Gastroesophageal sphincter (tissue), 3 donors: ENCODE measurements around the gene NDE1.

Experiments used
- CTCF ChIP-seq, 4 experiments: fragments of 200-600 bp in 2 of 4; fragments of 450-650 bp in 2 of 4; sonication (generic) in 1 of 4; IDR thresholded peaks; one replicate each; pipeline ENCODE4 v1.5.1; 2017 to 2019; ENCODE audit warnings: antibody characterized with exemption in 4 of 4, mild to moderate bottlenecking in 2 of 4, moderate library complexity in 2 of 4
- EP300 ChIP-seq: sonication (generic); formaldehyde crosslinking; IDR thresholded peaks from one replicate; pipeline ENCODE4 v1.6.1; 2017; ENCODE audit warnings: antibody characterized with exemption, mild to moderate bottlenecking
- POLR2A ChIP-seq, 2 donors: fragments of 450-650 bp; IDR thresholded peaks; one replicate each; pipeline ENCODE4 v1.6.1; 2017; ENCODE audit warnings: antibody characterized with exemption in 2 of 2, mild to moderate bottlenecking in 2 of 2, moderate library complexity in 1 of 2
- POLR2AphosphoS5 ChIP-seq: sonication (generic); formaldehyde crosslinking; IDR thresholded peaks from one replicate; pipeline ENCODE4 v1.6.1; 2017; ENCODE audit warnings: antibody characterized with exemption

- TF ChIP-seq CTCF (IDR thresholded peaks at IDR 0.05), result no peak
- TF ChIP-seq POLR2A (IDR thresholded peaks at IDR 0.05), result no peak
- no peak for TF ChIP-seq EP300
- TF ChIP-seq POLR2AphosphoS5, result no peak
These were observed 47.6 kb upstream of the NDE1 start for GRCh38 chr16:15602285-15603044.
